Left colon (tissue), 2 donors: ENCODE measurements around the gene NOD2. TPM values are rescaled to one million over a fixed set of nuclear protein-coding genes. Genes with fewer than 3 reads are reported as not detected.

ENCODE experiments used
- ATAC-seq: fragments of 200-7000 bp; cut with Tn5 transposase; one replicate; pipeline ENCODE4 v1.9.1; 2020; ENCODE audit warnings: mild to moderate bottlenecking, moderate library complexity
- DNase-seq, 2 donors: peaks; one replicate each; pipeline ENCODE4 v3.0.0-alpha.2; 2020
- intact Hi-C, 2 donors: fragments of 100-400 bp; cut with DNase I in 1 of 2; cut with micrococcal nuclease in 1 of 2; formaldehyde crosslinking; loops; one replicate each; pipeline versions ENCODE4 v1.11.2 to v1.14.0; 2022; cut with DNase I, micrococcal nuclease
- total RNA-seq, 2 donors: library from RNA; stranded (reverse); fragmentation: NEBNext Ultra II Directional; extraction: Animal tissue kit (Norgen Biotek cat#: 25700); gene quantifications; one replicate each; pipeline ENCODE4 v1.2.1, GENCODE V29; 2021
- donor health status: DM: no; HTN: no; CAD: no.
- donor health status: DM: yes; HTN: yes; CAD: no.

Gene NOD2
- total RNA-seq, 2 donors from 2014 or later, result 0.61 to 0.98 TPM

DNA sequence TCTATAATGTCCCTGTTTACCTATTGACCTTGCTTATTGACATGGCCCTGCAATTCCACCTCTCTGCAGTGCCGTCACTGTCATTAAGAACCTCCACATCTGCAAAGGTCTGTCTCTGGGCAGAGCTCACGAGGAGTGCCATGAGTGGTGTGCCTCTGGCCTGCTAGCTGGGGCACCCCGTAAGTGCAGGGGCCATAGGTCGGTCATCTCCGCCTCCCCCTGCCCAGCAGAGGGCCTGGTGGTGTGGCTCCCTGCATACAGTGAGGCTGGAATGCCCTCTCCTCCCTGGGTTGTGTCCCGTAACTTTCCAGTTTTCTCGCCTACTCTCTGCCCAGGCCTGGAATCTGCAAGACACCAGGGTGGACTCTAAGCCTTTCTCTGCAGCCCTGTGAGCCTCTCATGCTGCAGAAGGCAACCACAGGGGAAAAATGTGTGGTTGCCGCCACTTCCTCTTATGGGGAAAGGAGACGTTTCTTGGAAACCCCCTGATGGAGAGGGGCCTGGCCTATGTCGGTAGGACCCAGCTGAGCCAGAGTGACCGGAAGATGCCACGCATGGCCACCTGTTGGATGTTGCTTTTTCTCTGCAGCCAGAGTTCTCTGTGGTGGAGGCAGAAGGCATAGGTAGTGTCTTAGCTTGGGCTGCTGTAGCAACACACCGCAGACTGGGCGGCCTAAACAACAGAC lies 9.6 kb upstream of the NOD2 start:
- ATAC-seq, result peak; percentile 39
- peak in 1 of 2 donors; percentile 55 for DNase-seq
- intact Hi-C loops, result no loop called here

DNA sequence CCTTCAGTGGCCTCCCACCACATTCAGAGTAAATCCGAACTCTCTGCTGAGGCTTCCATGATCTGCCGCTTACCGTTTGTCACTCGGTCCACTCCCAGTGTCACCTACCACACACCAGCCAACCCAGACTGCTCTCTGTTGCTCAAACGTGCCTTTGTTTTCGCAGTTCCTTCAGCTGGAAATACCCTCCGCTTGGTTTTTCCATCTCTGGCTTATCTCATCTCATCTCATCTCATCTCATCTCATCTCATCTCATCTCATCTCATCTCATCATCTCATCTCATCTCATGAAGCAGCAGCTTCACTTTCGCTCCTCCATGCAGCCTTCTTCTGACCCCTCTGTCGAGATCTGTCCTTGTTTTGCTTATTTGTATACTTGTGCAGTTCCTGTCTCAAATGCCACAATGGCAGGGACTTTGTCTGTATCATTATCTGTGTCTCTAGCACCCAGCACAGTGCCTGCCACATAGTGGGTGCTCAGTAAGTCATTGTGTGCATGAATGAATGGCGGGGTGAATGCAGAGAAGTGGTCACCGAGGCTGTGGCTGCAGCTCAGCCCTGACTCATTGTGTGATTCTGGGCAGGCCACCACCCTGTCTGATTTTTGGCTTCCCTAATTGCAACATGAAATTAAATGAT lies 8.5 kb upstream of the NOD2 start:
- DNase-seq (no peak), ATAC-seq (no peak)
- intact Hi-C loops, result no loop called here

DNA sequence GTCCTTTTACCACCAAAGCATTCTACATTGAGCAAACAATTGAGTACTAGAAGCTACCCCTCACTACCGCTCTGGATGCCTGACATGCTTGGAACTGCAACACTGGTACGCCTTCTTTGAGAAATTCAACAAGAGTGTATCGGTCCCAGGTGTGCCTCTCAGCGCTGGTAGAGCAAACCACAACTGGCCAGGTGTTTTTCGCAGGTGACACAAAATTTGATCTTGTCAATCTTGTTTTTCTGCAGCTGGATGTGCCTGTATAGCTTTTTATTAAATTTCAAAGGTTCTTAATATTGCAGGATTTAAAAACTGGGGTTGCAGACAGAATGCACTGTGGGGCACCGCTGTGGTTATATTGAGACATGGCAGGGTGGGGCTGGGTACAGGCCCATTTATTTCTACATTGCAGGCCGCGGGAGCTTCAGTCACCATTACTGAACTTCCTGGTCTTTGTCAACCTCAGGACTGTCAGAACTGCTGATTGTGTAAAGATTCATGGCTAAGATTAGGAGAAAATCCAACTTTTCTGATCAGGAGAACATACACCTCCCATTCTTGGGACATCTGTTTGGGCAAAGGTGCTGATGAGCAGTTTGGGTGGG lies 7.8 kb upstream of the NOD2 start:
- intact Hi-C loops, result no loop called here
- no peak for ATAC-seq
- DNase-seq, result no peak

DNA sequence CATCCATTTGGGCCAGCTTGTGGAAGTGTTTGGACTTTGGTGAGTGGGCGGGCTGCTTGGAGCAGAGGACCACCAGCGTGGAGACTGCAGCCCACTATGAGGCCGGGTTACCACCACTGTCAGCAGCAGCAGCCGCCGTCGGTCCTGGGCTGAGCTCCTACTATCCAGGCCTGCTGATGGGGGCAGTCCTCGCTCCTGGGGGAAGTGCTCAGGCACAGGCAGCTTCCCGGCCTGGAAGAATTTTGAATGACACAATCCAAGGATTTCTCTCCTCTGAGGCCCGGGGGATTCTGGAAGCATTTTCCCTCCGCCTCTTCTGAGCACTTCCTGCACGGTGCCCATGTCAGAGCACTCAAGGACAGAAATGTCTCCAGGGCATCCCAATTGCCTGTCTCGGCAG lies 5.3 kb upstream of the NOD2 start:
- no peak for DNase-seq
- intact Hi-C loops, result no loop called here
- no peak for ATAC-seq

DNA sequence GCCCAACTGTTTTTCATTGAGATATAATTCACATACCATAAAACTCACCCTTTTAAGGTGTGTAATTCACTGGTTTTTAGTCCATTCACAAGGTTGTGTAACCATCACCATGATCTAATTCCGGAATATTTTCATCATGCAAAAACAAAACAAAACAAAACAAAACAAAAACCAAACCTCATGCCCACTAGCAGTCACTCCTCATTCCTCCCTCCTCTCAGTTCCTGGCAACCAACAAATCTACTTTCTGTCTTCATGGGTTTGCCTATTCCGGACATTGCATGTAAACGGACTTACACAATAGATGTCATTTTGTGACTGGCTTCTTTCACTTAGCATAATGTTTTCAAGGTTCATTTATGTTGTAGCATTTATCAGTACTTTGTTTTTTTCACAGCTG lies 4.5 kb upstream of the NOD2 start:
- intact Hi-C loops, result no loop called here
- ATAC-seq (no peak), DNase-seq (no peak)

DNA sequence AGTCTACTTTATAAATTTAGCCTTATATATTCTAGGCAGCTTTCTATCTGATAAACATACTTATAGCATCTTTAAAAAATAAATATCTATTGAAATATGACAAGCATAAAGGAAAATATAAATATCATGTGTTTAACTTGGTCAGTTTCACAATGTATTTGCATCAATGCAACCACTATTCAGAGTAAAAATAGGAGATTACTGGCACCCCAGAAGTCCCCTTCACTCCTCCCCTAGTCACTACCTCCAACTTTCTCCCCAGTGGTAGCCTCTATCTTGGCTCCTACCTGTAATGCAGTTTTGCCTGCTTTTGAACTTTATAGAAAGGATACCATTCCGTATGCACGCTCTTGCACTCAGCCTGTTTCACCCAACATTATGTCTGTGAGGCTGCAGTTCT lies 3.2 kb upstream of the NOD2 start:
- intact Hi-C loops, result no loop called here
- DNase-seq, result no peak
- ATAC-seq, result no peak

DNA sequence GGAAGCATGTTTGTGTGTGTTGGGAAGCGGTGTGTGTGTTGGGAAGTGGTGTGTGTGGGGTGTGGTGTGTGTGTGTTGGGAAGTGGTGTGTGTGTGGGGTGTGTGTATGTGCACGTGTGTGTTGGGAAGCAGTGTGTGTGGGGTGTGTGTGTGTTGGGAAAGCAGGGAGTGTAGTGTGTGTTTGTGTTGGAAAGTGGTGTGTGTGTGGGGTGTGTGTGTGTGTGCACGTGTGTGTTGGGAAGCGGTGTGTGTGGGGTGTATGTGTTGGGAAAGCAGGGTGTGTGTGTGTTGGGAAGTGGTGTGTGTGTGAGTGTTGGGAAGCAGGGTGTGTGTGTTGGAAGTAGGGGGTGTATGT lies 785 bp upstream of the NOD2 start:
- no peak for ATAC-seq
- no peak for DNase-seq
- intact Hi-C loops, result no loop called here

DNA sequence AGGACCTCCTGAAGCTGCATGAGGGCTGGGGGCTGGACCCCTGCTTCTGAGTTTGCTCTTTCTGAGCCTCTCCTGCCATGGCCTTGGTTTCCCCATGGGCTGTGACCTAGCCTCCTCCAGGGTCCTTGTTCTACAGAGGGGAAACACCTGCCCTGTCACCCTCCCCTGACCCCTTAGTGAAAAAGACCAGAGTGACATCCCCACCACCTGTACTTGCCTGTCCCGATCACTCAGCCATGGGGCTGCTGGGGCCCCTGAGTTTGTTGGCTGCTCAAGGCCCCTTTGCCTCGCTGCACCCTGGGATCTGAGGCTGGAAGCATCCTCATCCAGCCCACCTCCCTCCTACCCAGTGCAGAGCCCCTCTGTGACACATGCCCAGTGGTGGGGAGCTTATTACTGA lies 800 bp downstream of the NOD2 start:
- DNase-seq (no peak), ATAC-seq (no peak)
- intact Hi-C loops, result no loop called here

DNA sequence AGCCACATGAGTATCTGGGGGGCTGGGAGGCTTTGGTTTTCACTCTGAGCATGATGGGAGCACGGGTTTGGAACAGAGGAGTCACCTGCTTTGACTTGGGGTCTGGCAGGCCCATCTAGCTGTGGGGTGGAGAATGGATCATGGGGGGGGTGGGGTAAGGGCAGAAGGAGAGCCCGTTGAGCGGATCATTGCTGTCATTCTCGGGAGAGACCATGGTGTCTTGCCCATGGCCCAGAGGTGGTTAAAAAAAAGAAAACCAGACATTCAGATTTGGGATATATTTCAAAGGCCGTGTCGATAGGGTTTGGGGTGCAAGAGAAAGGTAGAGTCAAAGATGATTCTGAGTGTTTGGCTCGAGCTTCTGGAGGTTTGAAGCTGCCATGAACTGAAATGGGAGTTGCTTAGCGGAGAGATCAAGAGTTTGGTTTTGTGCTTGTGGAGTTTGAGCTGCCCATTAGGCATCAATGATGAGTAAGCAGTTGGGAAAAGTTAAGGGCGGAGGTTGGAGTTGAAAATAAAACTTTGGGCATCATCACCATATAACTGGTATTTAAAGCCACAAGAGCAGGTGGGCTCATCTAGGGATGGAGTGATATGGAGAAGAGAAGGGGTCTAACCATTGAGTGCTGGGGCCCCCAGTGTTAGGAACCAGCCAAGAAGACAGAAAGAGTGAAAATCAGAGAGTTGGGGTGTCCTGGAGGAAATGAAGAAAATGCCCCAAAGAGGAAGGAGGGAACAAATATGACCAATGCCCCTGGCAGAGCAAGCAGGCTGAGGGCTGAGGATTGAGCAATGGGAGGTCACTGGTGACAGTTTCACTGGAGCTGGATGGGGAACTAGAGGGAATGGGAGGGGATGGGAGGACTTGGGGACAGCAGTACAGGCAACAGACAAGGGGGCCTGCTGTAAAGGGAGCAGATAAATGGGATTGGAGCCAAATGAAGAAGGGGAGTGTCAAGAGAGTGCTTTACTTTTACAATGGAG lies 1.9 kb downstream of the NOD2 start:
- DNase-seq (no peak), ATAC-seq (no peak)
- intact Hi-C loops, result no loop called here

DNA sequence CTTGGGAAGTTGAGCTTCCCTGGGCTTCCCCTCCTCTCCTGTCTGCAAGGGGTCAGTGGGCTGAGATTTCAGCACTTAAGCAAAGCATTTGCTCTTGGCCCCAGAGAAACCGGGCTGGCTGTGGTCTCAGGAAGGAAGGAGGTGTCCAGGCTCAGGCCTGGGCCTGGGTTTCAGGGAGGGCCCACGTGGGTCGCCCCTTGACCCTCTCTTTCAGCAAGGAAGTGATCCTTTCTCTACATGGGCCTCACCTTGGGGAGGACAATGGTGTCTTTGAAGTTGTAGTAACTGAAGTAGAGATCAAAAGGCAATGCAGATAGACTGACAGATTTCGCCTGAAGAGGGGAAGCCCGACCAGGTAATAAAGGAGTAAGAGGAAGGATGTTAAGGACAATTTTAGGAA lies 2.7 kb downstream of the NOD2 start:
- intact Hi-C loops, result no loop called here
- DNase-seq (no peak), ATAC-seq (no peak)

DNA sequence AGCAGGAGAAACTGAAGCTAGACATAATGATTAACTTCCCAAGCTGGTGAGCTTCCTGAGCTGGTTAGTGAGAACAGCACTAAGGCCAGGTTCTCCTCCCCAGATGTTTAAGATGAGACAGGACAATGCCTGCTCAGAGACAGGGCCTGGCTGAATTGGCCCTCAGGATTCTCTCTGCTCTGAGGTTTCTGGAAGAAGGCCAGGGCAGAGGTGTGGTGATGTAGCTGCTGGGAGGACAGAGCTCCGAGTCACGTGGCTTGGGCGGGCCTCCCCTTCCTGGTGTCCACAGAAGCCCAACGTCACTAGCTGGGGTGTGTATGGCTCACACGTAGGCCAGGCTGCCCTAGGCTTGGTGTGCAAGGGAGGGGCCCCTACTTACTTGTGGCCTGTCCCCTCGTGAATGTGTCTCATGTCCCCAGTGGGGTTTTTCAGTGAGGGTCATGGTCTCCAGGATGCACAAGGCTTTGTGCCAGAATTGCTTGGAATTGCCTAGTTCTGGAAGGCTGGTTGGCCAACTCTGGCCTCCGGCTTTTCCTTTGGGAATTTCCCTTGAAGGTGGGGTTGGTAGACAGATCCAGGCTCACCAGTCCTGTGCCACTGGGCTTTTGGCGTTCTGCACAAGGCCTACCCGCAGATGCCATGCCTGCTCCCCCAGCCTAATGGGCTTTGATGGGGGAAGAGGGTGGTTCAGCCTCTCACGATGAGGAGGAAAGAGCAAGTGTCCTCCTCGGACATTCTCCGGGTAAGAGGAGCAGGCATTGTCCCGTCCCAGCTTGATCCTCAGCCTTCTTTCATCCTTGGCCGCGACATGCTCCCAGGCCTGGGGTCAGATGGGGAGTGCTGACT lies 3.4 kb downstream of the NOD2 start:
- intact Hi-C loops, result no loop called here
- peak; percentile 92 to 95 for DNase-seq
- ATAC-seq, result peak; percentile 98

DNA sequence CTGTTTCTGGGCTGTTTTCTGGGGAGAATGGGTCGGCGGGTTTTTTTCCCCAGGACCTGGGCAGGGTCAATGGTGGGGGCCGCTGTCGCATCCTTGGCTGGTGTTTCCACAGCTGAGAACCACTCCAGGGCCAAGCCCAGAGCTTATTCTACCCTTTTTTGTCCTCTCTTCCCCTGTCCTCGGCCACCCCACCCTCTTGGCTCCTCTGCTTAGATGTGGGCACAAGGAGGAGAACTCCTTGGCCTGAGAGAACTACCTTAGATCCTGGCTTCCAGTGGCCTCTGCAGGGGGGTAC lies 4.0 kb downstream of the NOD2 start:
- DNase-seq, result no peak
- ATAC-seq, result no peak
- intact Hi-C loops, result no loop called here

DNA sequence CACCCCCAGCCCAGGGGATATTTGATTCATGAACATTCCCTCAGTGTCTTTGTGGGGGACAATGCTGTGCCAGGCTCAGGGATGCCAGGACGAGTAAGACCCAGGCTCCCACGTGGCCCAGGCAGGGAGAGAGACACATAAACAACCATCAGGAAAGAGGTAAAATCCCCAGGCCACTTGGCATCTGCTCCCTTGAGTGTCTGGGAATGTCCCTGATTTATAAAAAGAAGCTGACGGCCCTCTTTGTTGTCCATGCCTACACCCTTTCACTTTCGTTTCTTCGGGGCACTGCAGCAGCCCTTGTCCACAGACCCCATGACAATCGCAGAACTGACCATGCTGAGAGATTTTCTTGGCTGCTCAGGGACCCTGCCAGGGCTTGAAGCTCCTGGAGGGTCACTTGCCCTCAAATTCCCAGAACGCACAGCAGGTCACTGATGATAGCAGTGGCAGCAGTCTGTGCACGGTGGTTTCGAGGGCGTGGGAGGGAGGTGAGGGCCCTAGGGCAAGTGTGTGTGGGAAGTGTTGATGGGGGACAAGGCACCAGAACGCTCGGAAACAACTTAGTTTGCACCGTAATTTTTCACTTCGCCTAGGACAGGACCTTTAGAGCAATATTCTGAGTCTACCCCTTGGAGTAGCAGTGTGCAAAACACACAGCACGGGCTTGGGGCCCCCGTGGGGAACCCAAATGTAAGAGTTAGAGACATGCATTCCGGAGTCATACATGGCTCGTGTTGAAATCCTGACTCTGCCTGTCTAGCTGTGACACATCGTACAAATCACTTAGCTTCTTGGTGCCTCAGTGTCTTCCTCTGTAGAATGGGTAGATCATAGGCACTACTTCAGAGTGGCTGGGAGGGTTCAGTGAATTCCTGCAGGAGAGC lies 4.7 kb downstream of the NOD2 start:
- intact Hi-C loops, result no loop called here
- ATAC-seq, result peak; percentile 27
- peak in 1 of 2 donors; percentile 49 for DNase-seq

DNA sequence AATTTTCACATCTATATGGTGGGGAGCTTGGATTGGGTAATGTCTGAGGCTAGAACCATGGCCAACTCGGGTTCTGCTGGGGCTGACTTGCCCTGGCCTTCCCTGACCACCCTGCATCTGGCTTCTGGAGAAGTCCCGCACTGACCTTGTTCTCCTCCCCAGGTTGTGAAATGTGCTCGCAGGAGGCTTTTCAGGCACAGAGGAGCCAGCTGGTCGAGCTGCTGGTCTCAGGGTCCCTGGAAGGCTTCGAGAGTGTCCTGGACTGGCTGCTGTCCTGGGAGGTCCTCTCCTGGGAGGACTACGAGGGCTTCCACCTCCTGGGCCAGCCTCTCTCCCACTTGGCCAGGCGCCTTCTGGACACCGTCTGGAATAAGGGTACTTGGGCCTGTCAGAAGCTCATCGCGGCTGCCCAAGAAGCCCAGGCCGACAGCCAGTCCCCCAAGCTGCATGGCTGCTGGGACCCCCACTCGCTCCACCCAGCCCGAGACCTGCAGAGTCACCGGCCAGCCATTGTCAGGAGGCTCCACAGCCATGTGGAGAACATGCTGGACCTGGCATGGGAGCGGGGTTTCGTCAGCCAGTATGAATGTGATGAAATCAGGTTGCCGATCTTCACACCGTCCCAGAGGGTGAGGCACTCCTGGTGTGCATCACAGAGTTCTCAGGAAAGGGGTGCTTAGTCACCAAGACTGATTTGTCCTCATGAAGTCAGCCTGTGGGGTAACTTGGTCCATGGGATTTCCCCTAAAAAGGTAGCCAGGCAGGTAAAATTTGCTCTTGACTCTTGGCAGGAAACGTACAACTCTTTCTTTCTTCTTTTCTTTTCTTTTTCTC lies 6.1 kb downstream of the NOD2 start:
- DNase-seq (no peak), ATAC-seq (no peak)
- intact Hi-C loops, result no loop called here

DNA sequence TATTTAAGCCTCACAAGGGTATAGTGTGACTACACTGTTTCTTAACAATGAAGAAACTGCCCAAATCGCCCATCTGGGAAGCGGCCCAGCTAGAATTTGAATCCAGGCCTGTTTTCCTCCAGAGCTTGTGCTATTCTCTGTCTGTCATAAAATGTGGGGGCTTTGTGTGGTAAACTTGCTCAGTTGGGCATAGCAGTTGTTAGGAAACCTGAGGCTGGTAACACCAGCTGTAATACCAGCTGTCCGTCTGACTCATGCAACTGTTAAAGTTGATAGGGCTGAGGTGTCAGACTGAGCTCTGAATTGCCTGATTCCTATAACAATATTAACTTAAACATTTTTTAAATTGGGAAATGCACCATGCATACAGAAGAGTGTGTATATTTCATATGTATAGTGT lies 9.3 kb downstream of the NOD2 start:
- intact Hi-C loops, result no loop called here
- DNase-seq (no peak), ATAC-seq (no peak)

DNA sequence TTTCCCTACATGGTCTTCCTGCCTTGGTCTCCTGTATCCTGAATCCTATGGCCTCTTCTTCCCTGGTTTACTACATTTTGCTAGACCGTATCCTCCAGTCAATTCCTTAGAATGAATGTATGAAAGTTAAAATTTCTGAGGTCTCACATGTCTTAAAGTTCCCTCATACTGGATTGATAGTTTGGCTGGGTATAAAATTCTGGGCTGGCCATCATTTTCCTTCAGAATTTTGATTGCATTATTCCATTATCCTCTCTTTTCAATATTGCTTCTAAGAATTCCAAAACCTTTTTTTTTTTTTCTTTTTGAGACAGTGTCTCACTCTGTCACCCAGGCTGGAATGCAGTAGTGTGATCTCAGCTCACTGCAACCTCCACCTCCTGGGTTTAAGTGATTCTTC lies 10.8 kb downstream of the NOD2 start:
- intact Hi-C loops, result no loop called here
- ATAC-seq, result no peak
- DNase-seq, result no peak

DNA sequence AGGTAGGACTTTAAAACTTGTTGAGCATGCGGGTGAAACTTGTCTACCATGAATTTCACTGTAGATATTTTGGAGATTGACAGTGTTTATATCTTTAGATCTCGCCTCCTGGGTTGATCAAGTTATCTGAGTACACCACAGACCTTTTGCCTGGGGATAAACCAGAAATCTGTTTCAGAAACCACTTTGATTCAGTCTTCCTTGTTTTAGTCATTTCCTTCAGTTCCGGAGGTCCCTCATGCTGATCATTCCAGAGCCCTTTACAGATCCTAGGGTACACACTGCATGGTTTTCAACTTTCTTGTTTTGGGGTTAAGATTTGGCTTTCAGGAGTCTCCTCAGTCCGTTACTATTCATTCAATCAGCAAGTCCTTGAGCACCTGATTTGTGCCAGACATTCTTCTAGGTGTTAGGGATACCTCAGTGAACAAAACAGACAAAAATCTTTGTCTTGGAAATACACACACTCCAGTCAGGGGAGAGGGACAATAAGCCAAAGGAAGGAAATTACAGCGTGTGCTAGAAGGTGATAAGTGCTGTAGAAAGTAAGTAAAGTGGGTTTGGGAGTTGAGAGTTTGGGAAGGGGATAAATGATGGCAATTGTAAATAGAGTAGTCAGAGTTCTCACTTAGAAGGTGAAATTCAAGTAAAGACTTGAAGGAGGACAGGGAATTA lies 12.2 kb downstream of the NOD2 start:
- ATAC-seq, result no peak

More for the DNA sequence above, 12.2 kb downstream of the NOD2 start:
- DNase-seq, result no peak
- intact Hi-C loops, result no loop called here
